GM19395 (cell line): ENCODE measurements around the gene RNF43.

ENCODE experiments used
- ATAC-seq: cut with Tn5 transposase; IDR thresholded peaks from one replicate; pipeline ENCODE4 v1.9.1; 2021; ENCODE audit warnings: mild to moderate bottlenecking, moderate library complexity; ENCODE audit not compliant: unreplicated experiment

RNF43 gene

DNA sequence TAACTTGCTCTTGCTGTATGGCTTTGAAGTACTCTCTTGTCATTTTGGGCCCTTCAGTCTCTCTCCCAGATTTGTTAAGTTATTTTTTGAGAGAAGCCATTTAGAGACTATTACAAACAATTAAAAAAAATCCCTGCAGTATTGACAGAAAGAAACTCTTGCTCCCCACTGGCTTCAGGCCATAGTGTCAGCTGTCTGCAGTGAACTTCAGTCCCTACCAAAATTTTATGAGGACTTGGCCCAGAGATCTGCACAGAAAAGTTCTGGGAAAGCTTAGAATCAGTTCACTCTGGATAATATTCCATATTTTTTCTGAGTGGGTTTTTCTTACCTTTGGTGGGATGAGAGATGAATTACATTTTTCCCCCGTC is 34.5 kb downstream of the RNF43 start:
- ATAC-seq = no peak

DNA sequence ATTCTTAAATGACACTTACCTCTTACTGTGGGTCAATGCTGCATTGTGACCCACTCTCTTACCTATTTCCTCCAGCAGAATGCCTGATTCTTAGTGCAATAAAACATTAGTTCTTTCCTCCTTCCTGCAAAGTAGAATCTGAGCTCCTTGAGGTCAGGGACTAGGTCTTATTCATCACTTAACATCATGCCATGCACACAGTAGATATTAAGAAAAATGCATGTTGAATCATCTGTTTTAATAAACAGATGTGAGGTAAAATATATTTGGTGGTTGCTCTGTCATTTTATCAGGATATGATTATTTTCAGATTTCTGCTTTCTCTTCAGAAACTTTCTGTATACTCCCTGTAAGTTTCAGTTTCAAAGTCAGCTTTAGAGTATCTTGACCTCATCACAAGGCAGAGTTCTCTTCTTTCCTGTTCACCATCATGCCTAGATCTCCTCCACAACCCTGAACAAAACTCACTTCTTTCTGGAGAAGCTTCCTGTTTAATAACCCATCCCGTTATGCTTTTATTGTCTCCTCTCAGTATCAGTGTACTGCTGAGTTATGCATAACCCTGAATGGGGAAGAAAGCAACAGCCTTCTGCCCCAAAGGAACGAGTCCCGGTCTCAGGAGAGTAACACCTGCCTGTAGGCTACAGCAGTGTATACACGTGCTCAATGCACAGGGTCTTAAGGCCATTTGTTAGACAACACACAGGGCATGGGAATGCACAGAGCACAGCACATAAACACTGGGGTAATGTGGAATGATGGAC is 35.0 kb downstream of the RNF43 start:
- peak; percentile 78 for ATAC-seq

DNA sequence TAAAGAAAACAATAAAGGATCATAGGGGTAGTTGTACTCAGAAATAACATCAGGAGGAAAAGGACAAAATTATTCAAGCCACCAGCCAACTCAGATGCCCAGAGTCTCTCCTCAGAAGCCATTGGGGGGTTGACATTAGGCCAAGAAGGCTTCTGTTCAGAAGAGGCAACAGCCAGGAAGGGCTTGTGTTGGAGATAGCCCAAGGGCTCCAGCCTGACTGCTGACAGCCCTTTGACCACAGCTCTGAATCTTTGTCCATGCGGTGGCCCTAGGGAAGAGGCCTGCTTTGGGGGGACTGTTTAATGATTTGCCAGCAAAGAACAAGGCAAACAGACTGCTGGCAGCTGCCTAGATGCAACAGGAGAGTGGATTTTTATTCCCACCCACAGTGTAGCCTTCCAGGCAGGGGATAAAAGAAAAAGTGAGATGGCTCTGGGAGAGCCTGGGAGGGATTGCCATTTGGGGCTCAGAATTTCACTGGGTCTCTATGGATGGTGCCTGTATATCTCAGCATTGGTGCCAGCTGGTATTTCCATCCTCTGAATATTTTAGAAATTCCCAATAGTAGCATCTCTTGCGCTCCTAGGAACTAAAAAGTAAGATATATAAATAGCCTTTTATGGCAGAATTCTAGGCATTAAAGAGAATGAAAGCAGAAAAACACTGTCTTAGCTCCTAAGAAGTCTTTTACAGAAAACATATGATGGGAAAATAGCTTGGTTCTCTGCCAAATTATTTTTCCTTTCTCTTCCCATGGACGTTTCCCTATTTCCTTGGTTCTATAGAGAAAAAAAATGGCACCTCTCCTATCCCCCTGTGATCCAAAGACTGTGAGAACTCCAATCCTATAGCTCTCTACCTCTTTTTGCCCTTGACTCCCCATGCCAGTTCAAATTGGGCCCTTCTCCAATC is 36.0 kb downstream of the RNF43 start:
- no peak for ATAC-seq

DNA sequence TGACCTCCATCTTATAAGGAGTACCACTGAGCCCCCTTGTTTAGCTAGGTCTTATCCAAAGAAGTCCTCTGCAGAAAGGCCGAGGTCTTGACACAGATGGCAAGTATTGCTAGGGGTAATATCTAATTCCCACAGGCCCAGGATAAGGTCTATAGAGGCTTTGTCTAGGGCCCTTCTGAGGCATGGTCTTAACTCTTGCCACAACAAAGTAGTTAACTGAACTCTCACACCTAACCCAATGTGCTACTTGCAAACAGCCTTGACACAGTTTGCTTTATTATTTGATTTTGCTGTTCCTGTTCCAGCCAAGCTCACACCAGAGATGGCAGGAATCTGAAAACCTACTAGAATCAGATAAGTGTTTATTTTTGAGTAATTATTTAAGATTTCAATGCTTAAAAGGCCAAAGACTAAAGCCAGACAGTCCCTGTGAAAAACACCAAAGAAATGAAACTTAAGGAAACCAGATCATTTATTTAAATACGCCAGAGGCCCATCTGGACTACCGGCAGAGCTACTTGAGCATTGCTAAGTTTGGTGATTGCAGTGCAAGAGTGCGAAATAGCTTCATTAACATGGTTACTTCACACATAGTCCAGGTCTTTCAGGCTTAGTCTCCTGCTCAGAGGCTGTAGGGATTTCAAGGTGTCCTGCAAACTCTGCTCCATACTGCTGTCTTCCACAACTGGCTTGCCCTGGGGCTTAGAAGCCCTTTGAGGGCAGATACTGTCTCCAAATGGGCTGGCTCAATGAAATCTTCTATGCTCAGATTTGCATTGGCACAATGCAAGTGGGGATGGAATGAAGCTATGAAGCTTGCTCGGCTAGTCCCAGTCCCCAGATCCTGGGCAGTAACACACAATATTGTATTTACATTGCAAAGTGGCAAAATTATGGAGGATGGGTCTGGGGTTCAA is 36.9 kb downstream of the RNF43 start:
- ATAC-seq = no peak

DNA sequence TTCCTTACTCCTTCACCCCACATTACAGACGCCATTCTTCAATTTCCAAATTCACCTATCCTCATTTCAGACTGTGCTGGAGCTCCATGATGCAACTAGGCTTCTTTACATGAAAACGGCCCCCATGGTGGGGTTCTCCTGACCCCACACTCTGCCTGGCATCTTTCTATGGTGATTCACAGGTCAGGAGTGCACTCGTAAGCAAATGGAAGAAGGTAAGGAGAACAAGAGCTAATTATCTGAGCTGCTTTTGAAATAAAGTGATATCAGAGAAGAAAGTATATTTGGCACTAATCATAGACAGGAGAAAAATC is 37.9 kb downstream of the RNF43 start:
- ATAC-seq = no peak

DNA sequence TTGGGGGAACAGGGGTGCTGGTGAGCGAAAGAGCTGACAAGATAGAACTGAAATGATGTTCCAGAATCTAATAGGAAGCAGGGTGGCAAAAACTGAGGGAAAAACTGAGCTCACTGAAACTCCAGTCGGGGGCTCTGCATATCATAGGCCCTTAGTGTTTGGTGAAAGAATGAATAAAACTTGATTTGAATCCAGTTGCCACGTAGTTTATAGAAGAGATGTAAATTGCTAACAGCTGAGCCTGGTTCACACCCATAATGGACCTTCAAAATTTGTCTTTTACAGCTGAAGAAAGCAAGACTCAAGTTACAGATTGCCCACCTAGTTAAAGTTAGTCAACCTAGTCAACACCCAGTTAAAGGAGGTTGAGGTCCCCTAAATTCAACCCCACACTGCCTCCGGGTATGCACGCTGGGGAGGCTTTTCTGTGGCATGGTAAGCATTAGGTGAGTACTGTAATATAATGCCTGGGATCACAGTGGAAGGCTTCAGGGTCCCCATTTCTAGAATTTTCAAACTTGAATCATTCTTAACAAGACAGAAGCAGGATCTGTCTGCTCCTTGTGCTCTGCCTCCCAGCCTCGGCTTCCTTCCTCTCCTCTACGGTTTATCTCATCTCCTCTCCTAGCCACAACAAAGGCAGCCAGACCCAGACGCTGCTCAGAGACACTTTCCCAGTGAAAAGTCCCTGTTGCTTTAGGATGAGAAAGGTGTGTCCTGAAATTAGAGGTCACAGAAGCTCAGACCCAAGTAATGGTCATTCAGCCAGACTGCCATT is 38.4 kb downstream of the RNF43 start:
- no peak for ATAC-seq

DNA sequence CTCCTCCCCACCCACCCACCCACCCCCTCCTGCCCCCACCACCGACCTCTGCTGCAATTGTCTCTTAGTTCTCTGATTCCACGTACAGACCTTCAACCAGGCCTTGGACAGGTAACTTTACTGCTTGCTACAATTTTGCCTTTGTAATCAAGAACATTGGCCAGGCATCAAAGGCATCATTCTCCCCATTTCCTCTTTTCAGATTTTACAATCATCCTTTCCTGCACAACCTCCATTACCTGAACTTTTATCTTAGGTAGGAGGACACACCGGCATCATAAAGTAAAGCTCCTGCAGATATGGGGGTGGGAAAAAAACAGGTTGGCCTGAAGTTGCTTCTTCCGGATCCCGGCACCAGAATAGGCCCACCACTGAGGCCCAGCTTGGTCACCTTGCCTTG is 39.7 kb downstream of the RNF43 start:
- ATAC-seq = no peak

DNA sequence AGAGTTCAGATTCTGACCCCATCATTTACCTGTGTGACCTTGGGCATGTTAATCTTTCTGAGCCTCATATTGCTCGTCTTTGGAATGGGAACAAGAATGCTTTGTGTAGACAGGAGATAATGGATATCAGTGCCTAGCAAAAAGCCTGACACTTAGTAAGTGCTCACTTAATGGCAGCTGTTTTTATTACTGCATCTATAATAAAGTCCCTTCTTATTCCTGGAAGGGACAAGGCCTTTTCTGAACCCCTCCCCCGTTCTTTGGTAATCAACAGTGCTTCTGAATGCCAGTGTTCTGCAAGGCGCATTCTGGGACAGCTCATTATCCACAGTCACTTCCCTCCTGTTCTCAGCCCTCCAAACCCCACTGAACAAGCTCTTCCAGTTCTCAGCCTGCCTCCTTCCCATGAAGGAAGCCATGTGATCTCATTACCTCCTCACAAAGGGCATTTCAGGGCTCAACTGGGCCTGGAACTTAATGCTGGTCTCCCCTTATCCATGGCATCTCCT is 40.2 kb downstream of the RNF43 start:
- ATAC-seq = no peak

DNA sequence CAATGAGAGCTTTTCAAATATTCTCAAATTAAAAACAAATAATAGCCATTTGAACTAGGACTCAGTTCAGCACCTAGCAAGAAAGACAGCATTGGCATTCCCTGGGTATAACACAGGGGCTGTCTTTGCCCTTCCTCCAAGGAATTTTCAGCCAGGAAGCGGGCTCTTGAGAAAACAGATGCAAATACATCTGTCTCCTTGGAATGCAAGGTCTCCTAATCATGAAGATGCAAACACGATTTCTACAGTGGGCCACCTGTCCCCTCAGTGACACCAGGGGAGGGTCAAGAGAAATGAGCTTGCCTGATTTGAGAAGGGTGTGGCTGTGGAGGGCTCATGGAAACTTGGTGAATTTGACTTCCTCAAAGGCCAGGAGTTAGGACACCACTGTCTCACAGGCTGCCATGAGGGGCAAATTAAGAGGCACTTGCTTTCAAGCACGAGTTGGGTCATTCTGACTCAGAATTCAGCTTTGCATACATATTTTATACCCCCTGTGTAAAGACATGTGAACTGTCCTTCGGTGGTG is 40.8 kb downstream of the RNF43 start:
- ATAC-seq = no peak

DNA sequence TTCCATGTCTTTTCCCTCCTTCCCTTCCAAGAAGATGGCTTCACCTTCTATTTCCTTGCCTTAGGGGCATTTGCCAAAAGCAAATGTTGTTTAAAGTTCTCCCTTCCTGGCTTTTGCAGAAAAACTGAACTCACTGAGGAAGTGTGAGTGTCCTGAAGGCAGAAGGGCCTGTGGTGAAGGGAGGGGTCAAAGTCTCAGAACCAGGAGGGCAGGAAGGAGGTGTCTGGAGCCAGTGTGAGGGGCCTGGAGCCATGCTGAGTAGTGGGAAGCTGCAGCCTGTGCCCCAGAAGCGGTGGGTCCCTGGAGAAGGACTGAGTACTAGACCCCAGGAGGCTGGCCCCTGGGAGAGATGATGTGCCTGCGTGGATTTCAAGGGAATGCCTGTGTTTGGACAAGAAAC is 41.5 kb downstream of the RNF43 start:
- no peak for ATAC-seq

DNA sequence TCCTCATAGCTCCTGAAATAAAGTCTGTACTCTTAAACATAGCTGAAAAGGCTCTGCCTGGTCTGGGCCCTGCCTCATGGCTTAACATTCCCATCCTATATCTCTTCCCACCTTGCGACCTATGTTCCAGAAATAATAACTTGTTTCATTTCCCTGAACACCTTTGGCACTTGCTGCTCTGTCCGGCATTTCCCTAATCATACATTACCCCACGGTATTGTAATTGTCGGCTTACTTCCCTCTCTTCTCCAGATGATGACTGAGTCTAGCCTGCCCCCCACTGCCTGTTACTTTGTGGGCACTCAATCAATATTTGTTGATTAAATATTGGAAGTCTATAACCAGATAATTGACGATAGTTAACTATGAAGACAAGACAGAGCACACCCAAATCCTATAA is 42.1 kb downstream of the RNF43 start:
- ATAC-seq = no peak

DNA sequence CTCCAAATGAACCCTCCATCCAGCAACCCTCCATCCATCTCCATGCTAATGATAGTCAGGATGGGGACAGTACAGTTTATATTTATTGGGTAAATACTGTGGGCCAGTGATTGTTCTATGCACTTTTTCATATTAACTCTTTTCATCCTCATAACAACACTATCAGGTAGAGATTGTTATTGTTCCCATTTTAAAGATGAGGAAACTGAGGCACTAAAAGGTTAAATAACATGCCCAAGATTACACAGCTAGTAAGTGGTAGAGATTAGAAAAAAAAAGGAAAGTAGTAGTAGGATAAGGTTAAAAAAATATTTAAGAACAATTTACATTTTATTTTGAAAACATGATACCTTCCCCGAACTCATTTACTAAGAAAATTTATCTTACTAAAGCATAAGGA is 43.4 kb downstream of the RNF43 start:
- no peak for ATAC-seq

DNA sequence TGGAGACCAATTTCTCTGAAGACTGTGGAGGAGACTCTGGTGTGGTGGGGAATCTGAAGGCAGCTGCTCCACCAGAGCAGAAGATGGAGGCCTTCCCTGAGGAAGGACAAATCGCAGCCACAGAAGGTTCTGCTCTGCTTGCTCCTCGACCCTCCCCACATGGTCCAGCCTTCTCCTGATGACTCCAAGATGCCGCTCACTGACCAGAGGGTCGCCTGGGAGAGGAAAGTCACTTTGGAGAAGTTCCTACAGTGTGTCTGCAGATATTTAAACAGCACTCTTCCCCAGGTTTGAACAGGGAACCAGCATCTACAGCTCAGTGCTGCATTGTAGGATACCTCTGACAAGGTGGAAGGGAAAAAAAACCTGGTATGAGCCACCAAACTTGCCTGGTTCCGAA is 44.3 kb downstream of the RNF43 start:
- ATAC-seq = no peak

DNA sequence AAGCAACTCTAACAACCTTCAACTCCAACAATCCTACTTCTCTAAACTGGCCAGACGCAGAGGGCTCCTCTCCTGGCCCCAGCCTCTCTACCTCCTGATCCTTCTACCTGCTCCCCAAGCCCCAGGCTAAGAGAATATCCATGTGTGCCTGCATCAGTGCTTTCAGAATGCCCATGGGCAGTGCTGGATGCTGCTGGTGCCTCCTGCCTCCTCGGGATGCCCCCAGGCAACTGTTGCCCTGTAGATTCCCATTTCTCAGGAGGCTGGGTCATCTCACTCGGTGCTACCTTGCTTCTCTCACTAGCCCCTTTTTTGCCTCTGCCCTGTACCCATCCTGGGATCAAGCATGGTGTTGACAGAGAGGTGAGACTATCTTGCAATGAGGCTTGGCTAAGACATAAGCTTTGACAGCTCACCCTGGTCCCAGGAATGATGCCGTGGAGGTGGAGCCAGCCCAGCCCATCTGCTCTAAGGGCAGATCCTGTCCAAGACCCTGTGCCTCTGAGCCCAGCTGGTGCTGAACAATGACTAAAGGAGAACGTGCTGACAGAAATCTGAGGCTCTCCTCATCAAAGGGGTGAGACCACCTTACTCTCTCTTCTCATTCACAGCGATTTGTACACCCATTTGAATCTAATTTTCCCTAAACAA is 45.9 kb downstream of the RNF43 start:
- no peak for ATAC-seq

DNA sequence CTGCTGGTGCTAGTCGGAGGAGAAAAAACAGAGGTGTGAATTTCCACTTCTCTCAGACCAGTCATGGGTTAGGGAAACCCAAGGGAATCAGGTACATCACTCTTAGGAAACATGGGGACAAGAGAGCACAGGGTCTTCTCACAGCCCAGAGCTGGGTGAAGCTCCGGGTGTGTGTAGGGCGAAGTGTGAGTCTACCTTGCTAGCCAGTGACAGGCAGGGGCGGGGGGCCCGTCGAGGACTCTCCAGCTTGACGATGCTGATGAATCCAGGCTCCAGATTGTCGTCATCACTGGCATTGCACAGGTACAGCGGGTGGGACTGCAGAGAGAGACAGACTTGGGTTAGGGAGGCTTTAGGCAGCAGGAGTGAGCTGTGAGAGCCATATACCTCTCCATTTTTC is 46.6 kb downstream of the RNF43 start:
- no peak for ATAC-seq

DNA sequence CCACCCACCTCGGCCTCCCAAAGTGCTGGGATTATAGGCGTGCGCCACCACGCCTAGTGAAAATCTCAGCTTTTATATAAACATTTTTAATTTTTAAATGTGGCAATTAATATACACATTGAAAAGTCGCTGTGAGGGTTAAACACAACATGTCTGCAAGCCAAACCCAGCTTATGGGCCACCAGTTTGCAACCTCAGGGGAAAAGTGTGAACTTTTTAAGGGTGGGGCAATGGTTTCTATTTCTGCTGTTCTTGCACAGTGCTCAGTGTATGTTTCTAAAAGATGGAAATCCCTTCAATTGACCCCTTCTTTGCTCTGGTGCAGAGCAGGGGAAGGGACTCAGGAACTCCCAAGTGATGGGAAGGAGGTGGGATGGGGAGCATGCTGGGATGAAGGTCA is 47.0 kb downstream of the RNF43 start:
- ATAC-seq = no peak

DNA sequence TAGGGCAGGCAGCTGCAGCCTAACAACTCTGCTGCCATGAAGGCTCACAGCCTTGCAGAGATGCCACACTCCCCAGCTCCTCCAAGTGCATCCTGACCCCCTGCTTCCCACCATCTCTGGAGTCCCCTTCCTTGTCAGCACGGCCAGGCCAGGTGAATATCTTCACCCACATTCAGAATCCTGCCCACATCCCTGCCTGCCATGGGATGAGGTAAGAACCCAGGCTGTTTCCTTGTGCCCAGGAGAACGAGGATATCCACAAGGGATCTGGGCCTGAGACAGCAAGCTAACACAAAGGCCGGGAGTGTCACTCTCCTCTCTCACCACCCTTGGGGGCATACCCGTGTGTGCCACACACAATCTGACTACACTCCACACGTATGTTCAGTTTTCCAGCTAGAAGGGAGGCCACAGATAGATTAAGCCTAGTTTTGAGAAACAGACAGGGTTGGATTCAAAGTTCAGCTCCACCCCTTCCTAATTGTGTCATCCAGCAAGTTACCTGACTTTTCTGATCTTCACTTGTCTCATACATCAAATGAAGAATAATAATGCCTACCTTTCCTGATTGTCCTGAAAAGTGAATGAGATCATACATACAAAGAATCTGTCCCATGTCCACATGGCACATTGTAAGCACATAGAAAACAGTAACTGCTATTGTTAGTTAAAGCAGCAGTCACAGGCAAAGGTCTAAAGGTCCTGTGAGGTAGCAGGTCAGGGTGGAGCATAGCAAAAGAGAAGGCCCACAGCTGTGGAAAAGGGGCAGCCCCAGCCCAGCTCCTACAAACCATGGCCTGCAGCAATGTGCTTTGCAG is 47.9 kb downstream of the RNF43 start:
- ATAC-seq = no peak

DNA sequence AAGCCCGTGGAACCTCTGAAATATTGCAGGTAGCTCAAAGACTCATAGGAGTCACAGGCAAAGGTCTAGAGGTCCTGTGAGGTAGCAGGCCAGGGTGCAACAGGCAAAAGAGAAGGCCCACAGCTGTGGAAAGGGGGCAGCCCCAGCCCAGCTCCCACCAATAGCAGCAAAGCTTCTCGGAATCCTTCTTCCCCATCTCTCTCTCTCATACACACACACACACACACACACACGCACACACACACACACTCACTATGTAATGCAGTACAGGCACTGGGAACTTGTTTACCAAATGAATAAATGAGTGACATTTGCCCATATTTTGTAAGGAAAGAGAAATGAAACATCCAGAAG is 48.5 kb downstream of the RNF43 start:
- no peak for ATAC-seq
